HG02798 (cell line): Measurements from ENCODE around the gene ROCK2.

ENCODE experiments used
- ATAC-seq: cut with Tn5 transposase; IDR thresholded peaks from one replicate; pipeline ENCODE4 v1.9.1; 2021; ENCODE audit warnings: mild to moderate bottlenecking; ENCODE audit not compliant: unreplicated experiment, poor library complexity

Gene ROCK2

GRCh38 chr2:11133936-11134320, 210.5 kb downstream of the ROCK2 start:
- ATAC-seq, result no peak

- no peak for ATAC-seq
These were observed 211.0 kb downstream of the ROCK2 start for GRCh38 chr2:11133238-11133935.

GRCh38 chr2:11132036-11132671, 212.3 kb downstream of the ROCK2 start:
- ATAC-seq, result no peak

GRCh38 chr2:11131166-11131920, 213.1 kb downstream of the ROCK2 start:
- no peak for ATAC-seq
